ENCODE results near the gene GBP4. TPM values are rescaled to one million over a fixed set of nuclear protein-coding genes. Genes with fewer than 3 reads are reported as not detected.
"Not testable (repeated sequence)": the region's sequence is repeated elsewhere in the genome, so short reads cannot be mapped to it uniquely, and the experiment has no call there.

GBP4 gene
- 10 to 100 TPM; 76.4 to 78.5 TPM for total RNA-seq

GRCh38 chr1:89198491-89199072, at the start of gene GBP4:
GBP4 (minus strand) TSS chr1:89198942; CDS start chr1:89198834, 108 bp downstream.
- Mint-ChIP-seq H3K4me1 (peaks cover 76% of the 10 kb centered on the region), H3K27me3 (no peaks in the 10 kb centered on the region), H3K4me3 (peak within 1 kb of the TSS; percentile 91), H3K36me3 (peaks cover 60% of the 10 kb centered on the region), H3K9me3 (peaks cover 3% of the 10 kb centered on the region), H3K27ac (peak within 1 kb of the TSS; percentile 99)
- peak; percentile 40 for DNase-seq

- peaks cover 13% of the 10 kb centered on the region for H3K4me1 Mint-ChIP-seq
- DNase-seq, result no peak
- H3K9me3 Mint-ChIP-seq, result peaks cover 30% of the 10 kb centered on the region
- no peak overlapping the region for H3K4me3 Mint-ChIP-seq
- H3K36me3 Mint-ChIP-seq, result peaks cover 70% of the 10 kb centered on the region
- no peaks in the 10 kb centered on the region for H3K27me3 Mint-ChIP-seq
- no peak overlapping the region for H3K27ac Mint-ChIP-seq
Observed at GRCh38 chr1:89243046-89243445, 44.3 kb upstream of the GBP4 start.

GRCh38 chr1:89221341-89221740, 22.6 kb upstream of the GBP4 start:
- H3K27ac Mint-ChIP-seq, result no peak overlapping the region
- no peak overlapping the region for H3K4me3 Mint-ChIP-seq
- peaks cover 20% of the 10 kb centered on the region for H3K36me3 Mint-ChIP-seq
- H3K27me3 Mint-ChIP-seq, result no peaks in the 10 kb centered on the region
- peaks cover 24% of the 10 kb centered on the region for H3K9me3 Mint-ChIP-seq
- no peak for DNase-seq
- peaks cover 2% of the 10 kb centered on the region for H3K4me1 Mint-ChIP-seq

GRCh38 chr1:89219851-89220250, 21.1 kb upstream of the GBP4 start:
- H3K27me3 Mint-ChIP-seq, H3K4me3 Mint-ChIP-seq, H3K4me1 Mint-ChIP-seq, DNase-seq, H3K27ac Mint-ChIP-seq: not testable (repeated sequence)
- Mint-ChIP-seq H3K9me3 (peaks cover 14% of the 10 kb centered on the region), H3K36me3 (peaks cover 15% of the 10 kb centered on the region)

- Mint-ChIP-seq H3K36me3 (peaks cover 13% of the 10 kb centered on the region), H3K9me3 (peaks cover 12% of the 10 kb centered on the region)
- H3K4me3 Mint-ChIP-seq, H3K27me3 Mint-ChIP-seq, DNase-seq, H3K27ac Mint-ChIP-seq, H3K4me1 Mint-ChIP-seq: not testable (repeated sequence)
Observed at GRCh38 chr1:89218941-89219340, 20.2 kb upstream of the GBP4 start.

- DNase-seq, result no peak
- peaks cover 19% of the 10 kb centered on the region for H3K9me3 Mint-ChIP-seq
- H3K27ac Mint-ChIP-seq, result no peak overlapping the region
- H3K4me1 Mint-ChIP-seq, result peaks cover 2% of the 10 kb centered on the region
- peaks cover 14% of the 10 kb centered on the region for H3K36me3 Mint-ChIP-seq
- H3K4me3 Mint-ChIP-seq, result no peak overlapping the region
- H3K27me3 Mint-ChIP-seq, result no peaks in the 10 kb centered on the region
Observed at GRCh38 chr1:89213347-89213746, 14.6 kb upstream of the GBP4 start.

- H3K4me3 Mint-ChIP-seq, result no peak overlapping the region
- H3K27ac Mint-ChIP-seq, result no peak overlapping the region
- H3K9me3 Mint-ChIP-seq, result peaks cover 16% of the 10 kb centered on the region
- no peak for DNase-seq
- H3K36me3 Mint-ChIP-seq, result peaks cover 9% of the 10 kb centered on the region
- no peaks in the 10 kb centered on the region for H3K27me3 Mint-ChIP-seq
- no peaks in the 10 kb centered on the region for H3K4me1 Mint-ChIP-seq
Observed at GRCh38 chr1:89211035-89211634, 12.4 kb upstream of the GBP4 start.

- Mint-ChIP-seq H3K4me3 (no peak overlapping the region), H3K4me1 (peaks cover 20% of the 10 kb centered on the region), H3K9me3 (peaks cover 31% of the 10 kb centered on the region), H3K27ac (no peak overlapping the region), H3K27me3 (no peaks in the 10 kb centered on the region), H3K36me3 (peaks cover 30% of the 10 kb centered on the region)
- no peak for DNase-seq
Observed at GRCh38 chr1:89206373-89206772, 7.6 kb upstream of the GBP4 start.

GRCh38 chr1:89203166-89203565, 4.4 kb upstream of the GBP4 start:
- DNase-seq, result no peak

GRCh38 chr1:89201106-89201794, 2.5 kb upstream of the GBP4 start:
- H3K9me3 Mint-ChIP-seq, result peaks cover 19% of the 10 kb centered on the region
- DNase-seq, result no peak
- peak overlapping the region; percentile 63 for H3K4me3 Mint-ChIP-seq
- peaks cover 54% of the 10 kb centered on the region for H3K4me1 Mint-ChIP-seq
- H3K36me3 Mint-ChIP-seq, result peaks cover 53% of the 10 kb centered on the region
- peak overlapping the region; percentile 99 for H3K27ac Mint-ChIP-seq
- no peaks in the 10 kb centered on the region for H3K27me3 Mint-ChIP-seq

More at GRCh38 chr1:89203166-89203565, 4.4 kb upstream of the GBP4 start:
- H3K9me3 Mint-ChIP-seq, result peaks cover 23% of the 10 kb centered on the region
- H3K4me1 Mint-ChIP-seq, result peaks cover 46% of the 10 kb centered on the region
- H3K36me3 Mint-ChIP-seq, result peaks cover 39% of the 10 kb centered on the region
- no peaks in the 10 kb centered on the region for H3K27me3 Mint-ChIP-seq
- no peak overlapping the region for H3K4me3 Mint-ChIP-seq
- H3K27ac Mint-ChIP-seq, result no peak overlapping the region

GRCh38 chr1:89200663-89201062, 1.9 kb upstream of the GBP4 start:
- Mint-ChIP-seq H3K4me1 (peaks cover 58% of the 10 kb centered on the region), H3K27ac (peak overlapping the region; percentile 99), H3K27me3 (no peaks in the 10 kb centered on the region), H3K9me3 (peaks cover 19% of the 10 kb centered on the region), H3K4me3 (peak overlapping the region; percentile 63), H3K36me3 (peaks cover 57% of the 10 kb centered on the region)
- no peak for DNase-seq

- Mint-ChIP-seq H3K27me3 (no peaks in the 10 kb centered on the region), H3K4me1 (peaks cover 69% of the 10 kb centered on the region), H3K27ac (peak overlapping the region; percentile 99), H3K4me3 (peak overlapping the region; percentile 91), H3K36me3 (peaks cover 61% of the 10 kb centered on the region), H3K9me3 (peaks cover 11% of the 10 kb centered on the region)
- no peak for DNase-seq
Observed at GRCh38 chr1:89199525-89200031, 836 bp upstream of the GBP4 start.

GRCh38 chr1:89198081-89198480, 661 bp downstream of the GBP4 start:
- Mint-ChIP-seq H3K4me1 (peaks cover 72% of the 10 kb centered on the region), H3K27me3 (no peaks in the 10 kb centered on the region), H3K9me3 (no peaks in the 10 kb centered on the region), H3K4me3 (peak overlapping the region; percentile 91), H3K27ac (peak overlapping the region; percentile 99), H3K36me3 (peaks cover 56% of the 10 kb centered on the region)
- no peak for DNase-seq

GRCh38 chr1:89195476-89195875, 3.3 kb downstream of the GBP4 start:
- Mint-ChIP-seq H3K27me3 (no peaks in the 10 kb centered on the region), H3K36me3 (peaks cover 61% of the 10 kb centered on the region), H3K27ac (peak overlapping the region; percentile 69), H3K9me3 (no peaks in the 10 kb centered on the region), H3K4me1 (peaks cover 59% of the 10 kb centered on the region), H3K4me3 (peak overlapping the region; percentile 73)
- no peak for DNase-seq

GRCh38 chr1:89191314-89191713, 7.4 kb downstream of the GBP4 start:
- peaks cover 74% of the 10 kb centered on the region for H3K36me3 Mint-ChIP-seq
- no peaks in the 10 kb centered on the region for H3K27me3 Mint-ChIP-seq
- H3K9me3 Mint-ChIP-seq, result no peaks in the 10 kb centered on the region
- no peak overlapping the region for H3K27ac Mint-ChIP-seq
- peaks cover 51% of the 10 kb centered on the region for H3K4me1 Mint-ChIP-seq
- no peak for DNase-seq
- H3K4me3 Mint-ChIP-seq, result no peak overlapping the region
